IPS-15b (cell line): ENCODE data around the gene PTPRT.

Experiments
- H3K27me3 ChIP-seq: one replicate; pipeline ENCODE4 v1.6.1; 2013; ENCODE audit warnings: low read length; ENCODE audit not compliant: control insufficient read depth, insufficient read depth
- H3K36me3 ChIP-seq: one replicate; pipeline ENCODE4 v1.6.1; 2013; ENCODE audit warnings: low read length; ENCODE audit not compliant: control insufficient read depth, insufficient read depth
- H3K4me1 ChIP-seq: one replicate; pipeline ENCODE4 v1.6.1; 2013; ENCODE audit warnings: mild to moderate bottlenecking, low read length; ENCODE audit not compliant: control insufficient read depth, insufficient read depth
- H3K4me3 ChIP-seq: one replicate; pipeline ENCODE4 v1.5.1; 2013; ENCODE audit warnings: low read depth, low read length
- H3K9ac ChIP-seq: one replicate; pipeline ENCODE4 v1.6.1; 2013; ENCODE audit warnings: low read depth, mild to moderate bottlenecking, low read length
- H3K9me3 ChIP-seq: one replicate; pipeline ENCODE4 v1.6.1; 2013; ENCODE audit warnings: mild to moderate bottlenecking, low read length; ENCODE audit not compliant: control insufficient read depth, insufficient read depth

PTPRT gene

GRCh38 chr20:42098418-42098817 is 1091.3 kb downstream of the PTPRT start:
- H3K4me1 ChIP-seq: no peaks in the 10 kb centered on the region
- H3K27me3 ChIP-seq: no peaks in the 10 kb centered on the region
- no peaks in the 10 kb centered on the region for H3K36me3 ChIP-seq
- no peak overlapping the region for H3K4me3 ChIP-seq
- no peak overlapping the region for H3K9ac ChIP-seq
- no peaks in the 10 kb centered on the region for H3K9me3 ChIP-seq

DNA sequence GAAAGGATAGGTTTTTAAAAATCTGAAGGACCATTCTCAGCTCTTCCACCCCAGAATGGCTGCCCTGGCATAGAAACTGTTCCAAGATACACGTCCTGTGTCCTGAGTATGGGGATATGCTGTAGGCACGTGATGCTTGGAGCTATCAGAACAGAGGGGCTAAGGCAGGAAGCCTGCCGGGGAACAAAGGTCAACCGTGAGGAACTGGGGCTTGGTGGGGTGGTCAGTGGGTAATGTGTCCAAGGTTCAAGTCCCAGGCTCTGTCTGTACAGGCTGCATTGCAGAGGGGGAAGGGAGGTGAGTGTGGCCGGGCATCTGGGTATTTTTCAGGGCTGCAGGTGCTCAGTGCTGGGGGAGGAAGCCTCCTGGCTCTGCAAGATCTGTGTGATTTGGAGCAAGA is 1092.0 kb downstream of the PTPRT start:
- Histone ChIP-seq H3K36me3 (no peaks in the 10 kb centered on the region), H3K9ac (no peak overlapping the region), H3K27me3 (no peaks in the 10 kb centered on the region), H3K4me1 (no peaks in the 10 kb centered on the region), H3K4me3 (no peak overlapping the region), H3K9me3 (no peaks in the 10 kb centered on the region)

DNA sequence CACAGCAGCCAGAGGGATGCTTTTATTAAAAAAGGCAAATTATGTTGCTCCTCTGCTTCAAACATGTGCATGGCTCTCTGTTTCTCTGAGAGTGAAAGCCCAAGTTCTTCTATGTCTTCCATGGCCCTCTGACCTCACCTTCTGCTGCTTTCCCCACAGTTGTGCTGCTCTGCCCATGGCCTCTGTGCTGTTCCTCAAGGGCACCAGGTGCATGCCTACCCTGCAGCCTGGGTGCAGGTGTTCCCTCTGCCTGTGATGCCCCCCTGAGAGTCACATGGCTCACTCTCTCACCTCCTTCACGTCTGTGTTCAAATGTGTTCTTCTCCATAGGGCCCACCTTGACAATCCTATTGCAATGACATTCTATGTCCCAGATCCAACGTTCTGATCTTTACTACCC is 1094.5 kb downstream of the PTPRT start:
- H3K4me3 ChIP-seq: no peak overlapping the region
- no peaks in the 10 kb centered on the region for H3K4me1 ChIP-seq
- H3K9ac ChIP-seq: no peak overlapping the region
- no peaks in the 10 kb centered on the region for H3K36me3 ChIP-seq
- no peaks in the 10 kb centered on the region for H3K9me3 ChIP-seq
- H3K27me3 ChIP-seq: no peaks in the 10 kb centered on the region

- Histone ChIP-seq H3K9me3 (no peaks in the 10 kb centered on the region), H3K36me3 (no peaks in the 10 kb centered on the region), H3K4me3 (no peak overlapping the region), H3K9ac (no peak overlapping the region), H3K4me1 (no peaks in the 10 kb centered on the region), H3K27me3 (no peaks in the 10 kb centered on the region)
These were observed 1095.9 kb downstream of the PTPRT start for GRCh38 chr20:42093542-42094440.

DNA sequence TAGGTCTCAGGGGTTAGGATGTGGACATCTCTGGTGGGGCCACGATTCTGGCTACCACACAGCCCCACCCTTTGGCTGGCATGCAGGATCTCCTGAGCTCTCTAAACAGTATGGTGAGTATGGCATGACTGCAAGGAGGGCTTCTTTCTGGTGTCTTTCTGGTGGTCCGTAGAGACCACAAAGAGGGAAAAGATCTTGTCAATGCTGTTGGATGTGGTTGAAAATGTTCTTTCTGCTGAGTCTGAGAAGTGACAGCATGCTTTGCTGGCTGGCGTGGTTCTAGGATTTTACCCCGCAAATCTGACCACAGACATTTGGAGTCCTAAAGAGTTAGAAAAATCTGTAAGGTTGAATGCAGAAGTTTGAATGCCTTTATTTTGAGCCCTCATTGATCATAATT is 1096.7 kb downstream of the PTPRT start:
- Histone ChIP-seq H3K4me3 (no peak overlapping the region), H3K9me3 (no peaks in the 10 kb centered on the region), H3K27me3 (no peaks in the 10 kb centered on the region), H3K4me1 (no peaks in the 10 kb centered on the region), H3K9ac (no peak overlapping the region), H3K36me3 (no peaks in the 10 kb centered on the region)

- Histone ChIP-seq H3K9ac (no peak overlapping the region), H3K27me3 (no peaks in the 10 kb centered on the region), H3K4me1 (no peaks in the 10 kb centered on the region), H3K9me3 (no peaks in the 10 kb centered on the region), H3K4me3 (no peak overlapping the region), H3K36me3 (no peaks in the 10 kb centered on the region)
These were observed 1104.3 kb downstream of the PTPRT start for GRCh38 chr20:42085366-42085765.

DNA sequence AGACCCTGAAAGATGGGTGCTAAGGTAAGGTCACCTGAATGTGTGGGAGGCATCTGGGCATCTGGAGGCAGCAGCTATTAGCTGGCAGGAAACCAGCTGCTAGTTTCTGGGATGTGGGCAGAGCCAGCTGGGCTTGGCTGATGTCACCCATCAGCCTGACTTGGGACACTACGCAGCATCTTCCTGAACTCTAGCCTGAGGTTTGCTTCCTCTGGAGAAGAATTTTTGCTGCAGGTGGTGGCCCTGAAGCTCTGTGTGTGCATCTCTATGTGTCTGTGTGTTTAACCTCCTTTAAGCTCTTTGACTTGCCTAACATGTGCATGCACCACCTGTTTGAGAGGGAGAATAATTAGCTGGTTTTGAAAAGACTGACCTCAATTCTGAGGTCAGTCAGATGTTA is 1106.4 kb downstream of the PTPRT start:
- Histone ChIP-seq H3K36me3 (no peaks in the 10 kb centered on the region), H3K4me3 (no peak overlapping the region), H3K4me1 (no peaks in the 10 kb centered on the region), H3K27me3 (no peaks in the 10 kb centered on the region), H3K9ac (no peak overlapping the region), H3K9me3 (no peaks in the 10 kb centered on the region)

GRCh38 chr20:42082611-42083010 is 1107.1 kb downstream of the PTPRT start:
- H3K4me1 ChIP-seq: no peaks in the 10 kb centered on the region
- H3K9me3 ChIP-seq: no peaks in the 10 kb centered on the region
- H3K9ac ChIP-seq: no peak overlapping the region
- no peaks in the 10 kb centered on the region for H3K27me3 ChIP-seq
- no peak overlapping the region for H3K4me3 ChIP-seq
- H3K36me3 ChIP-seq: no peaks in the 10 kb centered on the region

DNA sequence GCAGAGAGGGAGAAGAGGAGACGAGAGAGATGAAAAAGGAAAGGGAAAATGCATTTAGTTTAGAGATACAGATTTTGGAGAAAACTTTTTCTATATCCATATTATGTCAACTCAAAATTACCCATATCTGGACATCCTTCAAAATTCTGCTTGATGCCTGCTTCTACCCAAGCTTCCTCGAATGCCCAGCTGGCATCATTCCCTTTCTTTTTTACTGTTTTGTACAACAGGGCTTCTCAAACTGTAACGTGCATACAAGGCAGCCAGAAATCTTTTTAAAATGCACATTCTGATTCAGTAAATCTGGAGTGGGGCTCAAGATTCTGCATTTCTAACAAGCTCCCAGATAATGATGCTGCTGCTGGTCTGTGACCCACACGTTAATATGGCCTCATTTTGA is 1108.8 kb downstream of the PTPRT start:
- H3K36me3 ChIP-seq: no peaks in the 10 kb centered on the region
- no peak overlapping the region for H3K4me3 ChIP-seq
- H3K4me1 ChIP-seq: no peaks in the 10 kb centered on the region
- no peaks in the 10 kb centered on the region for H3K27me3 ChIP-seq
- no peak overlapping the region for H3K9ac ChIP-seq
- no peaks in the 10 kb centered on the region for H3K9me3 ChIP-seq

- Histone ChIP-seq H3K9me3 (no peaks in the 10 kb centered on the region), H3K27me3 (no peaks in the 10 kb centered on the region), H3K4me1 (no peaks in the 10 kb centered on the region), H3K4me3 (no peak overlapping the region), H3K36me3 (no peaks in the 10 kb centered on the region), H3K9ac (no peak overlapping the region)
These were observed 1114.8 kb downstream of the PTPRT start for GRCh38 chr20:42074944-42075343.

- no peaks in the 10 kb centered on the region for H3K4me1 ChIP-seq
- H3K36me3 ChIP-seq: no peaks in the 10 kb centered on the region
- no peak overlapping the region for H3K4me3 ChIP-seq
- H3K9ac ChIP-seq: no peak overlapping the region
- H3K9me3 ChIP-seq: no peaks in the 10 kb centered on the region
- no peaks in the 10 kb centered on the region for H3K27me3 ChIP-seq
These were observed 1122.1 kb downstream of the PTPRT start for GRCh38 chr20:42067596-42067995.

DNA sequence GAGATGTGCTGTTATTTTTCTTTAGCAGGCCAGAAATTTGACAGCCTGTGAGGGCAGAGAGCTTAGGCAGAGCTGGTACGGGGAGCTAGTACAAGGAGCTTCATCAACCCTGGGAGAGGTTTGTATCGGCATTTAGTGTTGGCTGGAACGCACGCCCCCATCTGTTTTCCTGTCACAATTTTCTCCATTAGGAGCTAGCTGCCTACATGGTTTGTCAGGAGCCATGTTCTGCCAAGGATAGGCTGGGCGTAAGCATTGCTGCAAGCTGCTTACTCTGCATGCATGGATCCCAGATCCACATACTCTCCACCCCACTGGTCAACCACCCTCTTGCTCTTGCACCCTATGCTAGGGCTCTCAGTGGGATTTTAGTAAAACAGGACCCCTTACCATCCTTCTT is 1122.5 kb downstream of the PTPRT start:
- Histone ChIP-seq H3K27me3 (no peaks in the 10 kb centered on the region), H3K9ac (no peak overlapping the region), H3K4me3 (no peak overlapping the region), H3K9me3 (no peaks in the 10 kb centered on the region), H3K36me3 (no peaks in the 10 kb centered on the region), H3K4me1 (no peaks in the 10 kb centered on the region)
